Inflammatory macrophage treated with lipopolysaccharide for 4 hours (primary cell): ENCODE measurements around the gene DHPS.

Experiments used
- DNase-seq: peaks from one replicate; pipeline ENCODE4 v3.0.0-alpha.2; 2020

Gene DHPS

DNA sequence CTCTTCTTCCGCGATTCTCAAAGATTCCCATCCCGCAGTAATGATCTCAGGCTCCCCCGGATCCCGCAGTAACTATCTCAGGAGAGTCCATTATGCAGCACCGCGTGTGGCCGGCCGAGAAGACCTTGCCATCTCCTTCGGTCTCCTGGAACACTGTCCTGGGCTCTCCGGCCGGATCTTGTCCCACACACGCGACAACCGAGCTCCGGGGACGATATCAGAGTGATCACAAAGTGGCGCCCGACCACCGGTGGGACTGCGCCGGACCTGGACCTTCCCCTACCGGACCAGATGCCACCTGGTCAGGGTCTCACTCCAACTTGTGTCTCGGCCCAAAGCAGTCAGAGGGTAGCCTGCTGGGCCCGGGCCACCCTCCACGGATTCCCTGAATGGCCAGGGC is 39.2 kb downstream of the DHPS start:
- DNase-seq = no peak

DNA sequence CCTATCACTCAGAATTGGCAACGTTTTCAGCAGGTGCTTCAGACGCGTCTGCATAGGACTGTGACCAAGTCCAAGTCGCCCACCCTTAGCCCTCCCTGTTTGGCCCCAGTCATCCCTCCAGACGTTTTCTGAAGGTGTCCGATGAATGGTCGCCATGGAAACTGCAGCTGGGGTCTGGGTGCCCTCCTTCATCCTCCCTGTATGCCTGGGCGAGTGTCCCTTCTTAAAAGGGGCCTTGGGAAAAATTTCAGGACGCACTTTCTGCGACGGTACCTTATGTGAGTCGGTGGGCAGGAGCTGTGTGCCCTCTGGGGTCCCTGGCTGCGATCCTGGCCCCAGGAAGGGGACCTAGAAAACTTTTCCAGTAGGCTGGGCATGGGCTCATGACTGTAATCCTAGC is 40.2 kb downstream of the DHPS start:
- no peak for DNase-seq

DNA sequence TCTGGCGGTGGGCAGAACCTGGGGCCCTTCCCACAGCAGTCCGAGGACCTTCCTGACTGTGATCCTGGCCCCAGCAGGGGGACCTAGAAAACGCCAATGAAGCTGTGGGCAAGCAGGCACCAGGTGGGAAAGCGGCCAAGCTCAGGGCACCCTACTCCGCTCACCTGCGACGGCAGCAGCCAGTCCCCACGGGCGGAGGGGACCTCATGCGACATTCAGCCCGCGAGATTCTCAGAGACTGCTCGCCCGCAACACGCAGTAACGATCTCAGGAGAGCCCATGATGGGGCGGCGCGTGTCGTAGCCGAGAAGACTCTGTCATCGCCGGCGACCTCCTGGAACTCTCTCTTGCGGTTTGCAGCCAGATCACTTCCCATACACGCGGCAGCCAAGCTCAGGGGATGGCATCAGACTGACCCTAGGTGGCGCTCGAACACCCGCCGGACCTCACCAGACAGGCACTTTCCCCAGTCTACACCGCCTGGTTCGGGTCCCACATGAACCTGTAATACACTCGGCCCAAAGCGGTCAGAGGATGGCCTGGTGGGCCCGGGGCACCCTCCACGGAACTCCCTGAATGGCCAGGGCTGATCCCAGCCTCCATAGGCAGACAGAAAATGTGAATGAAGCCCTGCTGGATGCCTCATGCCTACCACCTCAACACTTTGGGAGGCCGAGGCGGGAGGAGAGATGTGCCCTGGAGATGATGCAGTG is 41.6 kb downstream of the DHPS start:
- DNase-seq = peak; percentile 86

DNA sequence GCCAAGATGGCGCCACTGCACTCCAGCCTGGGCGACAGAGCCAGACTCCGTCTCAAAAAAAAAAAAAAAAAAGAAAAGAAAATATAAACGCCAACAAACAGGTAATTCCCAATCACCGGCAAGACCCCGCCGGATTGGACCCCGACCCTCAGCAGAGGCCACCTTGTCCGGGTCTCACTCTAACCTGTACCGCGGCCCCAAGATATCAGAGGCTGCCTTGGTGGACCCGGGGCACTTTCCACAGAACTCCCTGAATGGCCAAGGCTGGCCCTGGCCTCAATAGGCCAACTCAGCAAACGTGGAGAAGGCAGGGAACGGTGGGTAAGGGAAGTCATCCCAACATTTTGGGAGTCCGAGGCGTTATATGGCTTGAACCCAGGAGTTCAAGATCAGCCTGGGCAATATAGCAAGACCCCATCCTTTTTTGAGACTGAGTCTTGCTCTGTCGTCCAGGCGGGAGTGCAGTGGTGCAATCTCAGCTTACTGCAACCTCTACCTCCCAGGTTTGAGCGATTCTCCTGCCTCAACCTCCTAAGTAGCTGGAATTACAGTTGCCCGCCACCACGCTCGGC is 43.0 kb downstream of the DHPS start:
- DNase-seq = no peak

DNA sequence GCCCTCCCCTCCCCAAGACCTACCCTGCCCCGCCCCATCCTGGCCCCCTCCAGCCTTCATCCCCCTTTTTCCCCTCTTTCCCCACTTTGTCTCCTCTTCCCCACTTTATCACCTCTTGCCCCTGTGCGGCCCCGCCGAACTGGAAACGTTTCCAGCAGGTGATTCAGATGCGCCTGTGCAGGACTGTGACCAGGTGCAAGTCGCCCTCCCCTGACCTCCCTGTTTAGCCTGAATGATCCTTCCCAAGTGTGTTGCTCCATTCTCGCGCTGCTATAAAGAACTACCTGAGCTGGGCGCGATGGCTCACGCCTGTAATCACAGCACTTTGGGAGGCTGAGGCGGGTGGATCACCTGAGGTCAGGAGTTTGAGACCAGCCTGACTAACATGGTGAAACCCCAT is 45.0 kb downstream of the DHPS start:
- DNase-seq = no peak

DNA sequence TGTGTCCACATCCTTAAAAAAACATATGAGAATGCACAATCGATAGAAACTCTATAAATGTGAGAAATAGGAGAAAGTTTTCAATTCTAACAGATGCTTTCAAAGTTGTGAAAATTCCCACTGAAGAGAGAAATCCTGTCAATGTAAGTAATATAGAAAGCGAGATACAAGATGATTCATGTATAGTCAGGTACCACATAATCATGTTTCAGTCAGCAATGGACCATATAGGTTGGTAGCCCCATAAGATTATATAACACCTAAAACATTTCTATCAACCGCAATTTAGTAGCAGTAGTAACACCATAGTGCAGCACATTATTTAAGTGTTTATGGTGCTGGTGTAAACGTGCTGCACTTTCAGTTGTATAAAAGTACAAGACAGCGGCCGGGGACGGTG is 52.5 kb downstream of the DHPS start:
- no peak for DNase-seq

DNA sequence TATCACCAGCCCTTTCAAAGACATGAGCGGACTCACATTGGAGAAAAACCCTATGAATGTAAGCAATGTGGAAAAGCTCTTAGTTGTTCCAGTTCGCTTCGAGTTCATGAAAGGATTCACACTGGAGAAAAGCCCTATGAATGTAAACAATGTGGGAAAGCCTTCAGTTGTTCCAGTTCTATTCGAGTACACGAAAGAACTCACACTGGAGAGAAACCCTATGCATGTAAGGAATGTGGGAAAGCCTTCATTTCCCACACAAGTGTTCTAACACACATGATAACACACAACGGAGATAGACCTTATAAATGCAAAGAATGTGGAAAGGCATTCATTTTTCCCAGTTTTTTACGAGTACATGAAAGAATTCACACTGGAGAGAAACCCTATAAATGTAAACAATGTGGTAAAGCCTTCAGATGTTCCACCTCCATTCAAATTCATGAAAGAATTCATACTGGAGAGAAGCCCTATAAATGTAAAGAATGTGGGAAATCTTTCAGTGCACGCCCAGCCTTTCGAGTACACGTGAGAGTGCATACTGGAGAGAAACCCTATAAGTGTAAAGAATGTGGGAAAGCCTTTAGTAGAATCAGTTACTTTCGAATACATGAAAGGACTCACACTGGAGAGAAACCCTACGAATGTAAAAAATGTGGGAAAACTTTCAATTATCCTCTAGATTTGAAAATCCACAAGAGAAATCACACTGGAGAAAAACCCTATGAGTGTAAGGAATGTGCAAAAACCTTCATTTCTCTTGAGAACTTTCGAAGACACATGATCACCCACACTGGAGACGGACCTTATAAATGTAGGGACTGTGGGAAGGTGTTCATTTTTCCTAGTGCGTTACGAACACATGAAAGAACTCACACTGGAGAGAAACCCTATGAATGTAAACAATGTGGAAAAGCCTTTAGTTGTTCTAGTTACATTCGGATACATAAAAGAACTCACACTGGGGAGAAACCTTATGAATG is 53.3 kb downstream of the DHPS start:
- no peak for DNase-seq

DNA sequence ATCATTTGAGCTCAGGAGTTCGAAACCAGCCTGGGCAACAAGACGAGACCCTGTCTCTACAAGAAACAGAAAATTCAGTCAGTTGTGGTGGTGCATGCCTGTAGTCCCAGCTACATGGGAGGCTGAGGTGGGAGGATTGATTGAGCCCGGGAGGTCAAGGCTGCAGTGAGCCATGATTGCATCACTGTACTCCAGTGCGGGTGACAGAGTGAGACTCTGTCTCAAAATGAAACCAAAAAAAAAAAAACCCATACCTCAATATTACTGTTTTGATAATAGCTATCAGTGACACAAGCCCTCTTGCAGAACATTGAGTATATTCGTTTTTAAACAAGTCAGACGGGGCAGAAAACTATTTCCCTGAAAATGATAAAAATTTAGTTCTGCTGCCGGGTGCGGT is 54.7 kb downstream of the DHPS start:
- no peak for DNase-seq
